CD8-positive, alpha-beta memory T cell (primary cell): ENCODE measurements around the gene SERGEF. TPM values are rescaled to one million over a fixed set of nuclear protein-coding genes. Genes with fewer than 3 reads are reported as not detected.
A peak's percentile ranks its signal among the peaks of the same experiment; 100 is the strongest.
"Not testable (repeated sequence)": the region's sequence is repeated elsewhere in the genome, so short reads cannot be mapped to it uniquely, and the experiment has no call there.

Experiments used
- CTCF ChIA-PET: fragments of 350-600 bp; sonication (Branson Sonifier 250); formaldehyde crosslinking; loops from one replicate; lab custom pipeline; 2021; ENCODE audit warnings: antibody characterized with exemption; lab: Charles Lee
- POLR2A ChIA-PET: fragments of 350-600 bp; sonication (Branson Sonifier 250); formaldehyde crosslinking; loops from one replicate; lab custom pipeline; 2021; ENCODE audit warnings: antibody characterized with exemption; lab: Charles Lee
- DNase-seq, 5 donors: peaks; one replicate each; pipeline versions ENCODE4 v3.0.0 to v3.0.0-alpha.2; 2020 to 2022; ENCODE audit warnings: mixed read lengths in 1 of 5
- H3K27ac ChIP-seq: one replicate; pipeline ENCODE4 v1.7.0; 2013; ENCODE audit warnings: low read depth, mild to moderate bottlenecking, low read length, moderate library complexity
- H3K27me3 ChIP-seq: 2 replicates; pipeline ENCODE4 v1.7.0; 2013; ENCODE audit warnings: low read length, mild to moderate bottlenecking; ENCODE audit not compliant: insufficient read depth, poor library complexity, severe bottlenecking
- H3K36me3 ChIP-seq: 2 replicates; pipeline ENCODE4 v1.7.0; 2013; ENCODE audit warnings: mild to moderate bottlenecking, low read length, moderate library complexity; ENCODE audit not compliant: insufficient read depth
- H3K4me1 ChIP-seq: 2 replicates; pipeline ENCODE4 v1.7.0; 2013; ENCODE audit warnings: mild to moderate bottlenecking, low read length, moderate library complexity; ENCODE audit not compliant: insufficient read depth
- H3K4me3 ChIP-seq: 2 replicates; pipeline ENCODE4 v1.7.0; 2013; ENCODE audit warnings: mild to moderate bottlenecking, low read length
- H3K9me3 ChIP-seq: 2 replicates; pipeline ENCODE4 v1.7.0; 2013; ENCODE audit warnings: mild to moderate bottlenecking, low read length
- H3K27ac Mint-ChIP-seq, 8 donors: one replicate each; pipeline ENCODE4 v1.8.0; 2020 to 2021; ENCODE audit warnings: mixed read lengths in 8 of 8, mild to moderate bottlenecking in 6 of 8, inconsistent platforms in 3 of 8, moderate library complexity in 3 of 8
- H3K27me3 Mint-ChIP-seq, 2 donors: one replicate each; pipeline ENCODE4 v1.8.0; 2020 to 2021; ENCODE audit warnings: mixed read lengths in 2 of 2, mild to moderate bottlenecking in 1 of 2, moderate library complexity in 1 of 2
- H3K36me3 Mint-ChIP-seq, 3 donors: one replicate each; pipeline ENCODE4 v1.8.0; 2020 to 2021; ENCODE audit warnings: mixed read lengths in 3 of 3, inconsistent platforms in 1 of 3, mild to moderate bottlenecking in 1 of 3
- H3K4me1 Mint-ChIP-seq, 3 donors: one replicate each; pipeline ENCODE4 v1.8.0; 2020 to 2021; ENCODE audit warnings: mixed read lengths in 3 of 3, inconsistent platforms in 1 of 3, mild to moderate bottlenecking in 1 of 3
- H3K4me3 Mint-ChIP-seq, 7 donors: one replicate each; pipeline ENCODE4 v1.8.0; 2020 to 2021; ENCODE audit warnings: mixed read lengths in 7 of 7, mild to moderate bottlenecking in 6 of 7, moderate library complexity in 4 of 7, inconsistent platforms in 2 of 7
- H3K9me3 Mint-ChIP-seq, 5 donors: one replicate each; pipeline ENCODE4 v1.8.0; 2020 to 2022; ENCODE audit warnings: mixed read lengths in 5 of 5, mild to moderate bottlenecking in 3 of 5, moderate library complexity in 2 of 5, inconsistent platforms in 1 of 5
- polyA plus RNA-seq: library from polyadenylated mRNA; unstranded; fragments of 300-500 nt; fragmentation: Illumina TruSeq; gene quantifications from one replicate; pipeline ENCODE4 v1.2.3, GENCODE V29; 2021
- total RNA-seq, 2 experiments: library from RNA; stranded (reverse); gene quantifications; one replicate each; pipeline ENCODE4 v1.2.3, GENCODE V29; 2021

SERGEF gene
- total and polyA plus RNA-seq, 3 experiments from 2014 or later, result 30.0 to 69.3 (median 34.5) TPM

GRCh38 chr11:17897495-17897894 lies 115.4 kb downstream of the SERGEF start:
- no peaks in the 10 kb centered on the region for H3K27me3 ChIP-seq
- H3K4me1 ChIP-seq, result no peaks in the 10 kb centered on the region
- Mint-ChIP-seq H3K4me1 (peaks cover 0 to 10% (median 7%) of the 10 kb centered on the region in 3 donors), H3K36me3 (peaks cover 0 to 45% (median 9%) of the 10 kb centered on the region in 3 donors), H3K4me3 (no peak overlapping the region), H3K9me3 (no peaks in the 10 kb centered on the region), H3K27ac (peak overlapping the region in 1 of 8 donors; percentile 38), H3K27me3 (no peaks in the 10 kb centered on the region)
- POLR2A ChIA-PET, result no interaction called here
- CTCF ChIA-PET, result no interaction called here
- no peak for DNase-seq
- no peaks in the 10 kb centered on the region for H3K36me3 ChIP-seq
- no peaks in the 10 kb centered on the region for H3K9me3 ChIP-seq
- no peak overlapping the region for H3K4me3 ChIP-seq
- no peak overlapping the region for H3K27ac ChIP-seq

GRCh38 chr11:17896496-17897151 lies 116.2 kb downstream of the SERGEF start:
- H3K27ac Mint-ChIP-seq, POLR2A ChIA-PET, H3K27me3 ChIP-seq, CTCF ChIA-PET, H3K4me3 Mint-ChIP-seq, H3K9me3 ChIP-seq, H3K36me3 ChIP-seq, H3K27me3 Mint-ChIP-seq, H3K4me1 ChIP-seq, DNase-seq, H3K9me3 Mint-ChIP-seq, H3K27ac ChIP-seq, H3K4me3 ChIP-seq: not testable (repeated sequence)
- Mint-ChIP-seq H3K36me3 (peaks cover 0 to 48% (median 11%) of the 10 kb centered on the region in 3 donors), H3K4me1 (peaks cover 0 to 10% (median 5%) of the 10 kb centered on the region in 3 donors)

GRCh38 chr11:17894929-17895658 lies 117.8 kb downstream of the SERGEF start:
- Mint-ChIP-seq H3K4me3 (no peak overlapping the region), H3K27me3 (no peaks in the 10 kb centered on the region), H3K36me3 (peaks cover 0 to 49% (median 5%) of the 10 kb centered on the region in 3 donors), H3K9me3 (no peaks in the 10 kb centered on the region), H3K27ac (peak overlapping the region in 2 of 8 donors; percentile 25), H3K4me1 (peaks cover 0 to 4% (median 1%) of the 10 kb centered on the region in 3 donors)
- Histone ChIP-seq H3K4me1 (no peaks in the 10 kb centered on the region), H3K9me3 (no peaks in the 10 kb centered on the region), H3K36me3 (no peaks in the 10 kb centered on the region), H3K4me3 (no peak overlapping the region), H3K27me3 (no peaks in the 10 kb centered on the region), H3K27ac (no peak overlapping the region)
- CTCF ChIA-PET, result no interaction called here
- DNase-seq, result no peak
- POLR2A ChIA-PET, result no interaction called here

- Mint-ChIP-seq H3K4me1 (no peaks in the 10 kb centered on the region), H3K36me3 (peaks cover 0 to 55% (median 7%) of the 10 kb centered on the region in 3 donors), H3K27me3 (no peaks in the 10 kb centered on the region), H3K27ac (no peak overlapping the region), H3K4me3 (no peak overlapping the region), H3K9me3 (no peaks in the 10 kb centered on the region)
- Histone ChIP-seq H3K4me3 (no peak overlapping the region), H3K36me3 (no peaks in the 10 kb centered on the region), H3K9me3 (no peaks in the 10 kb centered on the region), H3K27me3 (no peaks in the 10 kb centered on the region), H3K27ac (no peak overlapping the region), H3K4me1 (no peaks in the 10 kb centered on the region)
- ChIA-PET POLR2A (no interaction called here), CTCF (no interaction called here)
- no peak for DNase-seq
Observed at GRCh38 chr11:17892409-17892808, 120.4 kb downstream of the SERGEF start.

- Histone ChIP-seq H3K27me3 (no peaks in the 10 kb centered on the region), H3K9me3 (no peaks in the 10 kb centered on the region), H3K36me3 (no peaks in the 10 kb centered on the region), H3K27ac (no peak overlapping the region), H3K4me1 (no peaks in the 10 kb centered on the region), H3K4me3 (no peak overlapping the region)
- no peak overlapping the region for H3K27ac Mint-ChIP-seq
- ChIA-PET POLR2A (no interaction called here), CTCF (no interaction called here)
- no peaks in the 10 kb centered on the region for H3K4me1 Mint-ChIP-seq
- no peaks in the 10 kb centered on the region for H3K9me3 Mint-ChIP-seq
- DNase-seq, result no peak
- no peak overlapping the region for H3K4me3 Mint-ChIP-seq
- H3K27me3 Mint-ChIP-seq, result peaks cover 0 to 1% of the 10 kb centered on the region in 2 donors
- peaks cover 0 to 64% (median 6%) of the 10 kb centered on the region in 3 donors for H3K36me3 Mint-ChIP-seq
Observed at GRCh38 chr11:17890325-17890724, 122.5 kb downstream of the SERGEF start.

GRCh38 chr11:17887779-17888178 lies 125.1 kb downstream of the SERGEF start:
- no peaks in the 10 kb centered on the region for H3K4me1 Mint-ChIP-seq

GRCh38 chr11:17883946-17884345 lies 128.9 kb downstream of the SERGEF start:
- ChIA-PET CTCF (interaction anchor here (1.3 kb wide), 1 partner anchor 11 kb away, joined by 3 read pairs; no protein-coding TSS in a partner anchor), POLR2A (no interaction called here)
- no peaks in the 10 kb centered on the region for H3K36me3 ChIP-seq
- H3K9me3 ChIP-seq, result no peaks in the 10 kb centered on the region
- H3K27me3 ChIP-seq, result no peaks in the 10 kb centered on the region
- no peak overlapping the region for H3K4me3 Mint-ChIP-seq
- no peaks in the 10 kb centered on the region for H3K4me1 Mint-ChIP-seq
- no peak overlapping the region for H3K27ac ChIP-seq
- peaks cover 0 to 1% of the 10 kb centered on the region in 2 donors for H3K27me3 Mint-ChIP-seq
- H3K4me1 ChIP-seq, result no peaks in the 10 kb centered on the region
- peaks cover 0 to 21% (median 4%) of the 10 kb centered on the region in 3 donors for H3K36me3 Mint-ChIP-seq
- no peak overlapping the region for H3K4me3 ChIP-seq
- no peaks in the 10 kb centered on the region for H3K9me3 Mint-ChIP-seq
- no peak for DNase-seq
- no peak overlapping the region for H3K27ac Mint-ChIP-seq

More at GRCh38 chr11:17887779-17888178, 125.1 kb downstream of the SERGEF start:
- CTCF ChIA-PET, result no interaction called here
- Histone ChIP-seq H3K9me3 (no peaks in the 10 kb centered on the region), H3K4me3 (no peak overlapping the region), H3K36me3 (no peaks in the 10 kb centered on the region), H3K4me1 (no peaks in the 10 kb centered on the region), H3K27ac (no peak overlapping the region), H3K27me3 (no peaks in the 10 kb centered on the region)
- Mint-ChIP-seq H3K27ac (no peak overlapping the region), H3K36me3 (peaks cover 0 to 45% (median 8%) of the 10 kb centered on the region in 3 donors), H3K9me3 (no peaks in the 10 kb centered on the region), H3K4me3 (no peak overlapping the region), H3K27me3 (peaks cover 0 to 1% of the 10 kb centered on the region in 2 donors)
- DNase-seq, result no peak
- POLR2A ChIA-PET, result no interaction called here

GRCh38 chr11:17883057-17883456 lies 129.8 kb downstream of the SERGEF start:
- POLR2A ChIA-PET, result no interaction called here

More at GRCh38 chr11:17883057-17883456, 129.8 kb downstream of the SERGEF start:
- Mint-ChIP-seq H3K4me1 (no peaks in the 10 kb centered on the region), H3K4me3 (no peak overlapping the region), H3K27ac (peak overlapping the region in 1 of 8 donors; percentile 29), H3K36me3 (peaks cover 0 to 23% (median 4%) of the 10 kb centered on the region in 3 donors), H3K9me3 (no peaks in the 10 kb centered on the region), H3K27me3 (peaks cover 0 to 1% of the 10 kb centered on the region in 2 donors)
- Histone ChIP-seq H3K9me3 (no peaks in the 10 kb centered on the region), H3K27ac (no peak overlapping the region), H3K4me3 (no peak overlapping the region), H3K27me3 (no peaks in the 10 kb centered on the region), H3K4me1 (no peaks in the 10 kb centered on the region), H3K36me3 (no peaks in the 10 kb centered on the region)
- CTCF ChIA-PET, result interaction anchor here (1.3 kb wide), 1 partner anchor 64 kb away, joined by 3 read pairs; no protein-coding TSS in a partner anchor
- DNase-seq, result no peak
